GM12873 (cell line): ENCODE measurements around the gene ZNF655.

Source experiments
- TF ChIP-seq, protein P1 (sequence below): IDR thresholded peaks from 2 replicates; pipeline ENCODE4 v1.5.1; 2012; ENCODE audit warnings: low read depth, mild to moderate bottlenecking, moderate library complexity, low read length, control low read depth; ENCODE audit not compliant: insufficient read depth; ENCODE audit errors: missing control alignments

ZNF655 gene

GRCh38 chr7:99618726-99619125 lies 60.3 kb downstream of the ZNF655 start:
- TF ChIP-seq, protein P1, sequence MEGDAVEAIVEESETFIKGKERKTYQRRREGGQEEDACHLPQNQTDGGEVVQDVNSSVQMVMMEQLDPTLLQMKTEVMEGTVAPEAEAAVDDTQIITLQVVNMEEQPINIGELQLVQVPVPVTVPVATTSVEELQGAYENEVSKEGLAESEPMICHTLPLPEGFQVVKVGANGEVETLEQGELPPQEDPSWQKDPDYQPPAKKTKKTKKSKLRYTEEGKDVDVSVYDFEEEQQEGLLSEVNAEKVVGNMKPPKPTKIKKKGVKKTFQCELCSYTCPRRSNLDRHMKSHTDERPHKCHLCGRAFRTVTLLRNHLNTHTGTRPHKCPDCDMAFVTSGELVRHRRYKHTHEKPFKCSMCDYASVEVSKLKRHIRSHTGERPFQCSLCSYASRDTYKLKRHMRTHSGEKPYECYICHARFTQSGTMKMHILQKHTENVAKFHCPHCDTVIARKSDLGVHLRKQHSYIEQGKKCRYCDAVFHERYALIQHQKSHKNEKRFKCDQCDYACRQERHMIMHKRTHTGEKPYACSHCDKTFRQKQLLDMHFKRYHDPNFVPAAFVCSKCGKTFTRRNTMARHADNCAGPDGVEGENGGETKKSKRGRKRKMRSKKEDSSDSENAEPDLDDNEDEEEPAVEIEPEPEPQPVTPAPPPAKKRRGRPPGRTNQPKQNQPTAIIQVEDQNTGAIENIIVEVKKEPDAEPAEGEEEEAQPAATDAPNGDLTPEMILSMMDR = no peak

- TF ChIP-seq, protein P1 = no peak
Observed at GRCh38 chr7:99619571-99620130, 61.2 kb downstream of the ZNF655 start.

DNA sequence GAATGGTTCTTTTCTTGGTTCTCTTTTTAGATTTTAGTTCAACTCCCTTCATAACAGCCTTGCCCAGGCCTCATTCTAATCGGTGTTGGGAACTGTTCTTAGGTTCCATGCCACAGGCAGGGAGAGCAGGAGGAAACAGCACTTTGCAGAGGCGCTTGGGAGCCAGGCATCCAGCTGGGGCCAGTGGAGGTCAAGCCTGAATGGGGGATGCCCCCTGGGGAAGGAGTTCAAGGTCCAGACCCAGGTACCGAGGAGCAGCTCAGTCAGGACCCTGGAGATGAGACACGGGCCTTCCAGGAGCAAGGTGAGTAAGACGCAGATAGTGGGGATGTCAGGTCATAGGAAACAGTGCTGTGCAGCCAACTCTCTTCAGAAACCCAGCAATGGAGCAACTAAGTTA lies 62.8 kb downstream of the ZNF655 start:
- TF ChIP-seq, protein P1 = no peak

DNA sequence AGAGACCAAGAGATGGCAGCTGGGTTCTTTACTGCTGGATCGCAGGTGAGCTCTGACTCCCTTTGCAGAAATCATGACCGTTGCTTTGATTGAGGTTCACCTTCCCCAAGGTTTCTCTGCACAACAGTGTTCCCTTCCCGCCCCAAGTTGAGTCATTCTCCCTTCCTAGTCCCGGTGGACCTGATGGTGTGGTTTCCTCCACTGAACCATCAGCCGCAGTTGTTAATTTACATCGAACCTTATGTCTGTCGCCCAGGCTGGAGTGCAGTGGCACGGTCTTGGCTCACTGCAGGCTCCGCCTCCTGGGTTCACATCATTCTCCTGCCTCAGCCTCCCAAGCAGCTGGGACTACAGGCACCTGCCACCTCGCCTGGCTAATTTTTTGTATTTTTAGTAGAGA lies 64.2 kb downstream of the ZNF655 start:
- TF ChIP-seq, protein P1 = no peak

- TF ChIP-seq, protein P1 = no peak
Observed at GRCh38 chr7:99623091-99623693, 64.8 kb downstream of the ZNF655 start.

DNA sequence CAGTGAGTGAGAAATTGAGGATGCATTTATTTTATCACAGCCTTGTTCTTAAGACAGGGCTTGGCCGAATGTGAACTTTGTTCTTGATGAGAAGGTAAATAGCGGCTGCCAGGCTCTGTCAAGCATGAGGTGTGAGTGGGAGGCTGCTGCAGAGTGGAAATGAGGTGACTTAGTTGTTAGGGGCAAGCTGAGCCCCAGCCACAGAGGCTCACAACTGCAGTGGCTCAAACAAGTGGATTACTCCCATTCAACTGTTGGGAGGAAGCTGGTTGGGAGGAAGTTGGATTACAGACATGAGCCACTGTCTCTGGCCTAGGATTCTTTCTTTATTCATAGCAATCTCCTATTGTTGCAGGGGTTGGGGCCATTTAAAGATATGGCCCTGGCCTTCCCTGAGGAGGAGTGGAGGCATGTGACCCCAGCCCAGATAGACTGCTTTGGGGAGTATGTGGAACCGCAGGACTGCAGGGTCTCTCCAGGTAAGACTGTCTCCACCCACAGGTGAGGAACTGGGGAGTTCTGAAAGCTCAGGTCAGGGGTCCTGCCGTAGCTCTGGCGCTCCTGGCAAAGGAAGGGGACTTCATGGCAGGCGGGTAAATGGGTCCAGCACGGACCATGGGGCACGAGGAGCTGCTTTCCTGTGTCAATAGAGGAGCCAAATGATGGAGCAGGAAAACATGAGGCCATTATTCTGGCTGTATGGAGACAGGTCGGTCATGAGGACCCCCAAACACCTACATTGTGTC lies 65.4 kb downstream of the ZNF655 start:
- TF ChIP-seq, protein P1 = no peak

DNA sequence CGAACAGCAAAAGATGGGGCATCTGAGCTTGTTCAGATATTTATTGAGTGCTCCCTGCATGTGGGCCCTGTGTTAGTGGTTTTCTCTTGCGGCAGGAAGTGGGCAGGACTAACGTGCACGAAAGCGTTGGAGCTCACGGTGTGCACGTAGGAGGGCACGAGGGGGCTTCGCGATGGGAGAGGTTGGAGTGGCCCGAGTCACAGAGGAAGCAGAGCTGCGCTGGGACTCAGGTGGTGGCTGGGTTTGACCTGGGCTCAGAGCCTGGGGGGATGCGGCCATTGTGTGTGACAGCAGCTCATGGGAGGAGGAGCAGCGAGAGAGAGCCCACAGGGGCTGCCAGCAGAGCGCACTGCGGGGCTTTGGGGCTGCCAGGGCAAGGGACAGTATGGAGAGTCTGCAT lies 66.0 kb downstream of the ZNF655 start:
- TF ChIP-seq, protein P1 = no peak
